GM18858 (cell line): ENCODE measurements around the gene MED29.

Experiments used
- ATAC-seq: cut with Tn5 transposase; IDR thresholded peaks from one replicate; pipeline ENCODE4 v1.9.1; 2021; ENCODE audit not compliant: unreplicated experiment

The MED29 gene

DNA sequence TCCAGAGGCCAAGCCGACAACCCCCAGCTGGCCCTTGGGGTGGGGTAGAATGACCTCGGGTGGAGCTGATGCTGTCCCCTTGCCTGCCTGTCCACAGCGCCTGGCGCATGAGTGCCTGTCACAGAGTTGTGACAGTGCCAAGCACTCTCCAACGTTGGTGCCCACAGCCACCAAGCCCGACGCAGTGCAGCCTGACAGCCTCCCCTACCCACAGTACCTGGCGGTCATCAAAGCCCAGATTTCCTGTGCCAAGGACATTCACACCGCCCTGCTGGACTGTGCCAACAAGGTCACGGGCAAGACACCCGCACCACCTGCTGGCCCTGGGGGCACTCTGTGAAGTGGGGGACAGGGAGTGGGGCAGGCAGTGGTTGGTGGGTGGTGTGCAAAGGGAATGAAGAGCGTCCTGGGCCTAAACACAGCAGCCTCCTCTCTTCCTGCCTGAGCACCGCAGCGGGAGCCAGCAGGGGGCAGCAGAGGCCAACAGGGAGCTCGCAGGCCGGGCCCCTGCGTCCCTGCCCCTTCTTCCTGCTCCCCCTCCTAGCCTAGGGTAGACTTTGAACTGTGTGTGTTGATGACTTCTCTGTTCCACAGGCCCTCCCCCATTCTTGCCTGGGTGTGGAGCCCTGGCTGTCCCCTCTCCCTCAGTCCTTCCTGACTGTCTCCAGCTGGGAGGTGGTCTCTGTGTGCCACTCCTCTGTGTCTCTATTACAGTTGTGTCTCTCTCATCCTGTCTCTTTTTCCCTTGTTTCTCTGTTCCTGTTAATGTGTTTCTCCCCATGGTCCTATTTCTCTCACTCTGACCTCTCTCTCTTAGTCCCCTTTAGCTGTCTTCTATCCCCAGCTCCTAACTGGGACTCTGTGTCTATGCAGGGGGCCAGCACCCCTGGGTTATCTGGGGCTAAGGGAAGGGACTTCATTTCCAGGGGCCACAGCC lies 6.5 kb downstream of the MED29 start:
- peak; percentile 29 for ATAC-seq

DNA sequence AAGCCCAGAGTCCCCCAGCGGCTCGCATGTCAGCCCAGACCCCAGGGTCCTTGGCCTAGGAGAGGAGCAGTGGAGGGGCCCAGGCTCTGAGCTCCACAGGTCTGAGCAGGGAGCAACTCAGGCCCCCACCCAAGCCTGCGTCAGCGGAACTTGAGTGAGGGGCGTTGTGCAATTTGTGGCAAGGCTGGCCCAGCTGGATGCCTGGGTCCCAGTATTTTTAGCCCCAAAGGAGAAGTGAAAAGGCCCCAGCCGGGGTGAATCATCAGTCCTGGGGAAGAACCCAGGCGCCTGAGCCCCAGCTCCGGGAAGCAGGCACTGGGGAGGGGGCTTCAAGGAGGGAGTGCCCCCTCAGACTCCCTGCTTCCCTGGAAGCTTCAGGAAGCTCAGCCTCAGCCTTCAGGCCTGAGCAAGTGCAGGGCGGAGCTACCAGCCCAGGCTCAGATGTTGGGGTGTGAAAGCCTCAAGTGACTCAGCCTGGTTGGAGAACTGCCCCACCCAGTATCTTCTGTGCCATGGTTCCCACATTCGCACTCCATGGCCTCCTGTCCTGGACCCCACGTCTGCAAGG lies 7.2 kb downstream of the MED29 start:
- no peak for ATAC-seq

- ATAC-seq: no peak
Observed at GRCh38 chr19:39399668-39400050, 8.5 kb downstream of the MED29 start.

DNA sequence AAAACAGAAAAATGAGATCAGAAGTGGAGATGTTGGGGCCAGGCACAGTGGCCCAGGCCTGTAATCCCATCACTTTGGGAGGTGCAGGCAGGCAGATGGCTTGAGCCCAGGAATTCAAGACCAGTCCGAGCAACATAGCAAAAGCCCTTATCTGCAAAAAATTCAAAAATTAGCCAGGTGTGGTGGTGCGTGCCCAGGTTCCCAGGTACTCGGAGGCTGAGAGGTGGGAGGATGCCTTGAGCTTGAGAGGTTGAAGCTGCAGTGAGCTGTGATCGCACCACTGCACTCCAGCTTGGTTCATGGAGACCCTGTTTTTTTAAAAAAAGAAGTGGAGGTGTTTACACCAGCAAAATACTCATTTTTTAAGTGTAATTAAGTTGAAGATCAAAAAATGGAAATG lies 8.9 kb downstream of the MED29 start:
- ATAC-seq: no peak

GRCh38 chr19:39401070-39401548 lies 9.9 kb downstream of the MED29 start:
- ATAC-seq: no peak

- no peak for ATAC-seq
Observed at GRCh38 chr19:39401549-39402345, 10.6 kb downstream of the MED29 start.

GRCh38 chr19:39402346-39403300 lies 11.4 kb downstream of the MED29 start:
- ATAC-seq: no peak

DNA sequence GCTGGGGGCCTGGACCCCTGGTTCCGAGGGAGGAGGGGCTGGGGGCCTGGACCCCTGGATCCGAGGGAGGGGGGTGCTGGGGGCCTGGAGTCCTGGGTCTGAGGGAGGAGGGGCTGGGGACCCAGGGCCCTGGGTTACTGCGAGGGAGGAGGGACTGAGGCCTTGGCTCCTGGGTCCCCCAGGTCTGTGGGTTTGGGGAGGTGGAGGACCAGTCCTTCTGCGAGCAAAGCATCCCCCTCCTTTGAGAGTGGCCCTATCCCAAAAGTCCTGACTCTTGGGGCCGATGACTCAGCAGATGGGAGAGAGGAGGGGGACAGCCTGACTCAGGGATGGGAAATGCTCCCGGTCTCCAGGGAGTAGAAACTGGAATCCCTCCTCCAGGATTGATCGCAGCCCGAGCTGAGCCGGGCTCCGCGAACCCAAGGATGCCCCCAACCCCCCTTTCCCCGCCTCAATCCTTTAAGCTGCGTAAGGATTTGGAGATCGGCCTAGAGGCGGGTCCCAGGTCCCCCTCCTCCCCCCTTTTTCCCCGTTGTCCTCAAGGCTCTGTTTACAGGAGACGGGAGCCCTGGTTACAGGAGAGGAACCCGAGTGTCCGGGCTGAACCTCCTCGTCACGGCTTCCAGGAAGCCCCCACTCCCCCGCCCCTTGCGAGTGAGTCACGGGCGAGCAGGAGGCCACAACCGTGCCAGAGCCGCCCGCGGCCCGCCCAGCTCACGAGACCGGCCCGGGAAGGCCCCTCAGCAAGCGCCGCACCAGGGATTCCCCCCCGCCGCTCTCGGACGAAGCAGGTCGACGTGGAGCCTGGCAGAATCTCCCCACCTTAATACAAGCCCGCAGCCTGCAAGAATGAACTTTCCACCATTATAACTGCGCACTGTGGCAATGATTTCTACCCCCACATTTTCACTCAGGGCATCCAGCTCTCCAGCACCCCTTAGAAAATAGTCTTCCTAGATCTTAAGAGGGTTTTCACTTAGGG lies 12.4 kb downstream of the MED29 start:
- no peak for ATAC-seq

DNA sequence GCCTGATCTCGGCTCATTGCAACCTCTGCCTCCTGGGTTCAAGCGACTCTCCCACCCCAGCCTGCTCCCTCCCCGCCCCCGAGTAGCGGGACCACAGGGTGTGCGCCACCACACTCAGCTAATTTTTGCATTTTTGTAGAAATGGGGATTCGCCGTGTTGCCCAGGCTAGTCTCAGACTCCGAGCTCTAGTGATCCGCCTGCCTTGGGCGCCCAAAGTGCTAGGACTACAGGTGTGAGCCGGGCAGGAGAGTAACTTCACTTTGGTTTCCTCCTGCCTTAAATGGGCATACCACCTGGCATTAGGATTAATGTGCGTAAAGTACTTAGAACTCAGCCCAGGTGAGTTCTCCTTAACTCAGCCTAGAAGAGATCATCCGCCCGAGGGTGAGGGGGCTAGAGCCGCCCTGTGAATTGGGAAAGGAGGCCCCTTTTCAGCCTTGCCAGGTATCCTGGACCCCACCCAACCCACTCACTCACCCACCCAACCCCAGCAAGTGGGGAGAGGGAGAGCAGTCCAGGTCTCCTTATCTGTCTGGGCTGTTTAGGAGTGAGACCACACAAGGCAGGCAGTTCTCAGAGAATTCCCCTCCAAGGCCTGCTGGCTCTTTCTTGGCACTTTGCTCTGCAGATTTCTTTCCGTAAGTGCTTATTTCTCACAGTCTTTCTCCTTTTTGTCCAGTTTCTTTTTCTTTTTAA lies 14.2 kb downstream of the MED29 start:
- ATAC-seq: no peak

DNA sequence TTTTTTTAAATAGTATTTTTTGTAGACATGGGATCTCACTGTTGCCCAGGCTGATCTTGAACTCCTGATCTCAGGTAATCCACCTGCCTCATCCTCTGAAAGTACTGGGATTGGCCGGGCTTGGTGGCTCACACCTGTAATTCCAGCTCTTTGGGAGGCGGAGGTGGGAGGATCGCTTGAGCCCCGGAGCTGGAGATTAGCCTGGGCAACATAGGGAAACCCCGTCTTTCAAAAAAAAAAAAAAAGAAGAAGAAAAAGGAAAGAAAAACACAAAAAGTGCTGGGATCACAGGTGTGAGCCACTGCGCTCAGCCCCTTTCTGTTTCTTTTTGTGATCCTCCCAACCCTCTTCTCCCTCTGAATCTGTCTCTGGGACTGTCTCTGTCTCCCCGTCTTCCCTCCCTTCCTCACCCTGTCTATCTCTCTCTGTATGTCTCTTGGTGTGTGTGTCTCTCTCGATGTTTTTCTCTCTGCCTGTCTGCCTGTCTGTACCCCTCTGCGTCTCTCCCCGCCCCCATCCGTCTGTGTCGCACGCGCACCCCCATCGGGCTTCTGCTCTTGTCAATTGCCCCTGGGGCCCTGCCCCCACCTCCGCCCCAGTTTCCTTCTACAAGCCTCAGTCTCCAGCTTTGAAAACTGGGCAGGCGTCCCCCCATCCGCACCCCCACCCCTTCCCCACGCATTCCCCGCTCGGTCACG lies 14.9 kb downstream of the MED29 start:
- ATAC-seq: no peak

DNA sequence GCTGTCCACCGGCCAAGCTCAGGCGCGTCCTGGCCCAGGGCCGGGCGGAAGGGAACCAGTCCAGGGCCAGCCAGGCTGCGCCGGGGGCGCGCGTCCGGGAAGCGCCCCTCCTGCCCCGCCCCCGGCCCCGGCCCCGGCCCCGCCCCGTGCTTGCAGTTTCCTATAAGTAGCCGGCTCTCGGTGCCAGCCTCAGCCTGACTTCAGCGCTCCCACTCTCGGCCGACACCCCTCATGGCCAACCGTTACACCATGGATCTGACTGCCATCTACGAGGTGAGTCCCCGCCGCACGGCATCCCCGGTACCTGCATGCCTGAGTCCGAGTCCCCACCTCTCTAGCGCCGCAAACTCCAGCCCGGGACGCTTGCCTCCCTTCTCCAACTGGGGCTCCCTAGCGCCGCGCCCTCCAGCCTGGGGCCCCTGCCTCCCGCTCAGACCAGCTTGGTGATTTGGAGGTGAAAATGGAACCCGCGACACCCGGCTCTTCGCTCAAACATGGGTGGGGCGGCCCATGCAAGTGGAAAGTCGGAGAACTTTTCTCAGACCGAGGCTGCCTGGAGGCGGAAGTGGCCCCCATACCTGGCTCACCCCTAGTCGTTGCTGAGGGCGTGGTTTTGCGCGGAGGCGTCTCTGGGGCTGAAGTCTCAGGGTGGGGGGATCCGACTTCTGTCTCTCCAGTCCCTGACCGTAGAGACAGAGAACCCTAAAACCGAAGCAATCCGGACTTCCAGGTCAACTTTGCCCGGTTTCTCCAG lies 15.7 kb downstream of the MED29 start, which contains the start of gene ZFP36:
Gene ZFP36 (plus strand): TSS at position 192 of the 754 bp plus-strand sequence. CDS start 58 bp downstream, at position 250.
- ATAC-seq: no peak

- no peak for ATAC-seq
Observed at GRCh38 chr19:39407410-39407659, 16.2 kb downstream of the MED29 start.

DNA sequence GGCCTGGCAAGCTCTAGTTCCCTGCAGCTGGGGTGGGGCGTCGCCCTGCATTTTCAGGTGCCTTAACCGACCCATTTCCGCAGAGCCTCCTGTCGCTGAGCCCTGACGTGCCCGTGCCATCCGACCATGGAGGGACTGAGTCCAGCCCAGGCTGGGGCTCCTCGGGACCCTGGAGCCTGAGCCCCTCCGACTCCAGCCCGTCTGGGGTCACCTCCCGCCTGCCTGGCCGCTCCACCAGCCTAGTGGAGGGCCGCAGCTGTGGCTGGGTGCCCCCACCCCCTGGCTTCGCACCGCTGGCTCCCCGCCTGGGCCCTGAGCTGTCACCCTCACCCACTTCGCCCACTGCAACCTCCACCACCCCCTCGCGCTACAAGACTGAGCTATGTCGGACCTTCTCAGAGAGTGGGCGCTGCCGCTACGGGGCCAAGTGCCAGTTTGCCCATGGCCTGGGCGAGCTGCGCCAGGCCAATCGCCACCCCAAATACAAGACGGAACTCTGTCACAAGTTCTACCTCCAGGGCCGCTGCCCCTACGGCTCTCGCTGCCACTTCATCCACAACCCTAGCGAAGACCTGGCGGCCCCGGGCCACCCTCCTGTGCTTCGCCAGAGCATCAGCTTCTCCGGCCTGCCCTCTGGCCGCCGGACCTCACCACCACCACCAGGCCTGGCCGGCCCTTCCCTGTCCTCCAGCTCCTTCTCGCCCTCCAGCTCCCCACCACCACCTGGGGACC lies 16.6 kb downstream of the MED29 start:
- no peak for ATAC-seq

- no peak for ATAC-seq
Observed at GRCh38 chr19:39408392-39409207, 17.4 kb downstream of the MED29 start.

- ATAC-seq: no peak
Observed at GRCh38 chr19:39409208-39410016, 18.2 kb downstream of the MED29 start.
